HFFc6 (cell line): Measurements from ENCODE around the gene POLG. TPM values are rescaled to one million over a fixed set of nuclear protein-coding genes. Genes with fewer than 3 reads are reported as not detected.

ENCODE experiments used
- DNase-seq: peaks from one replicate; pipeline ENCODE4 v3.0.0-alpha.2; 2018
- H3K27ac Mint-ChIP-seq: 2 replicates; pipeline ENCODE4 v1.8.0; 2020; ENCODE audit warnings: mild to moderate bottlenecking, mixed read lengths
- H3K27me3 Mint-ChIP-seq: 2 replicates; pipeline ENCODE4 v1.8.0; 2021; ENCODE audit warnings: mild to moderate bottlenecking, moderate library complexity, mixed read lengths; ENCODE audit not compliant: insufficient read depth
- H3K36me3 Mint-ChIP-seq: 2 replicates; pipeline ENCODE4 v1.8.0; 2021; ENCODE audit warnings: low read depth, mixed read lengths
- H3K4me1 Mint-ChIP-seq: 2 replicates; pipeline ENCODE4 v1.8.0; 2020; ENCODE audit warnings: low read depth, mixed read lengths
- H3K4me3 Mint-ChIP-seq: 2 replicates; pipeline ENCODE4 v1.8.0; 2020; ENCODE audit warnings: mild to moderate bottlenecking, moderate library complexity, mixed read lengths
- H3K9me3 Mint-ChIP-seq: 2 replicates; pipeline ENCODE4 v1.8.0; 2020; ENCODE audit warnings: mild to moderate bottlenecking, mixed read lengths
- CTCF ChIP-seq: fragments of 200-600 bp; sonication (generic); IDR thresholded peaks from 2 replicates; pipeline ENCODE4 v1.5.0; 2021; ENCODE audit warnings: antibody characterized with exemption, mild to moderate bottlenecking
- total RNA-seq, 6 experiments: library from RNA; stranded (reverse); fragmentation: NEBNext Ultra II Directional; extraction: Animal tissue kit (Norgen Biotek cat#: 25700); gene quantifications; 2 replicates in 1 of 6; 3 replicates in 5 of 6; pipeline ENCODE4 v1.2.3, GENCODE V29; 2021

The POLG gene
- total RNA-seq, 6 experiments from 2014 or later, result 33.1 to 48.3 (median 35.2) TPM

- H3K4me3 Mint-ChIP-seq, result peak overlapping the region; percentile 32; the same call in 1 of the 2 replicates
- TF ChIP-seq CTCF, result no peak
- H3K4me1 Mint-ChIP-seq, result peaks cover 61% of the 10 kb centered on the region
- DNase-seq, result peak; percentile 50
- H3K27me3 Mint-ChIP-seq, result no peaks in the 10 kb centered on the region; the same call in none of the 2 replicates
- H3K9me3 Mint-ChIP-seq, result 0 out of 2 replicates have a peak, but pooled peaks cover 4% of the 10 kb centered on the region
- H3K36me3 Mint-ChIP-seq, result peaks cover 36% of the 10 kb centered on the region
- H3K27ac Mint-ChIP-seq, result peak overlapping the region; percentile 83
These were observed 27.5 kb downstream of the POLG start for GRCh38 chr15:89307046-89307587.

GRCh38 chr15:89305395-89305794, 29.2 kb downstream of the POLG start:
- no peaks in the 10 kb centered on the region; the same call in 1 of the 2 replicates for H3K27me3 Mint-ChIP-seq
- no peak for DNase-seq
- peaks cover 43% of the 10 kb centered on the region for H3K36me3 Mint-ChIP-seq
- no peak overlapping the region for H3K4me3 Mint-ChIP-seq
- 0 out of 2 replicates have a peak, but pooled peaks cover 4% of the 10 kb centered on the region for H3K9me3 Mint-ChIP-seq
- no peak overlapping the region for H3K27ac Mint-ChIP-seq
- H3K4me1 Mint-ChIP-seq, result peaks cover 52% of the 10 kb centered on the region
- TF ChIP-seq CTCF, result no peak

GRCh38 chr15:89303986-89304385, 30.6 kb downstream of the POLG start:
- no peak for TF ChIP-seq CTCF
- H3K36me3 Mint-ChIP-seq, result peaks cover 41% of the 10 kb centered on the region
- H3K4me1 Mint-ChIP-seq, result peaks cover 49% of the 10 kb centered on the region
- peak; percentile 17 for DNase-seq
- H3K27me3 Mint-ChIP-seq, result no peaks in the 10 kb centered on the region; the same call in 1 of the 2 replicates
- H3K4me3 Mint-ChIP-seq, result no peak overlapping the region
- peak overlapping the region; percentile 29 for H3K27ac Mint-ChIP-seq
- H3K9me3 Mint-ChIP-seq, result 0 out of 2 replicates have a peak, but pooled peaks cover 4% of the 10 kb centered on the region

- H3K4me3 Mint-ChIP-seq, result no peak overlapping the region
- H3K9me3 Mint-ChIP-seq, result 0 out of 2 replicates have a peak, but pooled peaks cover 4% of the 10 kb centered on the region
- peaks cover 25% of the 10 kb centered on the region for H3K4me1 Mint-ChIP-seq
- DNase-seq, result no peak
- no peak overlapping the region for H3K27ac Mint-ChIP-seq
- peaks cover 41% of the 10 kb centered on the region for H3K36me3 Mint-ChIP-seq
- TF ChIP-seq CTCF, result no peak
- no peaks in the 10 kb centered on the region; the same call in 1 of the 2 replicates for H3K27me3 Mint-ChIP-seq
These were observed 33.1 kb downstream of the POLG start for GRCh38 chr15:89301304-89302089.

GRCh38 chr15:89299896-89300295, 34.7 kb downstream of the POLG start:
- Mint-ChIP-seq H3K4me3 (no peak overlapping the region), H3K27me3 (no peaks in the 10 kb centered on the region; the same call in 1 of the 2 replicates), H3K4me1 (peaks cover 19% of the 10 kb centered on the region), H3K36me3 (peaks cover 37% of the 10 kb centered on the region), H3K9me3 (0 out of 2 replicates have a peak, but pooled peaks cover 4% of the 10 kb centered on the region), H3K27ac (no peak overlapping the region)
- TF ChIP-seq CTCF, result peak; percentile 65
- peak; percentile 48 for DNase-seq
